ENCODE results near the gene ZFP28. TPM values are rescaled to one million over a fixed set of nuclear protein-coding genes. Genes with fewer than 3 reads are reported as not detected.

The ZFP28 gene
- total RNA-seq, 2 experiments from 2014 or later = not detected

DNA sequence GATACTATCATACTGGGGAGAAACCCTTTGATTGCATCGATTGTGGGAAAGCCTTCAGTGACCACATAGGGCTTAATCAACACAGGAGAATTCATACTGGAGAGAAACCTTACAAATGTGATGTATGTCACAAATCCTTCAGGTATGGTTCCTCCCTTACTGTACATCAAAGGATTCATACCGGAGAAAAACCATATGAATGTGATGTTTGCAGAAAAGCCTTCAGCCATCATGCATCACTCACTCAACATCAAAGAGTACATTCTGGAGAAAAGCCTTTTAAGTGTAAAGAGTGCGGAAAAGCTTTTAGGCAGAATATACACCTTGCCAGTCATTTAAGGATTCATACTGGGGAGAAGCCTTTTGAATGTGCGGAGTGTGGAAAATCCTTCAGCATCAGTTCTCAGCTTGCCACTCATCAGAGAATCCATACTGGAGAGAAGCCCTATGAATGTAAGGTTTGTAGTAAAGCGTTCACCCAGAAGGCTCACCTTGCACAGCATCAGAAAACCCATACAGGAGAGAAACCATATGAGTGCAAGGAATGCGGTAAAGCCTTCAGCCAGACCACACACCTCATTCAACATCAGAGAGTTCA, 15.6 kb downstream of the ZFP28 start:
- no TSS peak for BruUV-seq (replicated peaks)

DNA sequence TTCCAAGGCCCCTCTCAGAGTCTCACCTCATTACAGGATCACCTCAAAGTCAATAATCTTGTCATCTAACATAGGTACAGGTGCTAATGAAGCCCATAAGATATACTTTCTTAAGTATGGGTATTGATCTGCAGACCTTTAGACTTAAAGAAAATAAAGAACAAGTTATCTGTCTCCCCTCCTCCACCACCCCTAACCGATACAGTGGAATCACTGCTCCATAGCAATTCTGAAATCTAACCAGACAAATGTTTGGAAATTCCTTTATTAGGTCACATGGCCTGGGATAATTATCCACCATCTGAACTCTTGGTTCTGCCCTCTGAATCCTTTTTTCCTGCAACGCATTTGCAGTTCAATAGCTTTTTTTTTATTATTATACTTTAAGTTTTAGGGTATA, 24.0 kb downstream of the ZFP28 start:
- CTCF ChIA-PET (ENCODE audit: unreplicated experiment) = no interaction called here

More for the DNA sequence above, 15.6 kb downstream of the ZFP28 start:
- Histone ChIP-seq H3K79me2 (ENCODE audit: insufficient read depth, low read depth, low read length) (no peaks in the 10 kb centered on the region), H3K9me2 (ENCODE audit: insufficient read depth, low read length) (no peaks in the 10 kb centered on the region), H3K9me3 (ENCODE audit: low read length) (peaks cover 11% of the 10 kb centered on the region; the same call in 1 of the 2 replicates), H3K4me2 (ENCODE audit: low read length) (no peak overlapping the region), H2AFZ (ENCODE audit: low read length) (no peak overlapping the region), H3K4me3 (ENCODE audit: low read depth, low read length, poor library complexity, severe bottlenecking) (no peak overlapping the region), H3K36me3 (ENCODE audit: insufficient read depth, low read length) (no peaks in the 10 kb centered on the region), H3K4me1 (ENCODE audit: insufficient read depth, low read length, poor library complexity, severe bottlenecking) (no peaks in the 10 kb centered on the region), H3K27ac (ENCODE audit: low read depth, low read length, poor library complexity, severe bottlenecking) (no peak overlapping the region), H4K20me1 (ENCODE audit: insufficient read depth, low read length) (no peaks in the 10 kb centered on the region)
- intact Hi-C loops (cut with micrococcal nuclease; ENCODE audit: unreplicated experiment) = no loop called here
- no peak for DNase-seq (ENCODE audit: low spot score)
- TF ChIP-seq, protein P1, sequence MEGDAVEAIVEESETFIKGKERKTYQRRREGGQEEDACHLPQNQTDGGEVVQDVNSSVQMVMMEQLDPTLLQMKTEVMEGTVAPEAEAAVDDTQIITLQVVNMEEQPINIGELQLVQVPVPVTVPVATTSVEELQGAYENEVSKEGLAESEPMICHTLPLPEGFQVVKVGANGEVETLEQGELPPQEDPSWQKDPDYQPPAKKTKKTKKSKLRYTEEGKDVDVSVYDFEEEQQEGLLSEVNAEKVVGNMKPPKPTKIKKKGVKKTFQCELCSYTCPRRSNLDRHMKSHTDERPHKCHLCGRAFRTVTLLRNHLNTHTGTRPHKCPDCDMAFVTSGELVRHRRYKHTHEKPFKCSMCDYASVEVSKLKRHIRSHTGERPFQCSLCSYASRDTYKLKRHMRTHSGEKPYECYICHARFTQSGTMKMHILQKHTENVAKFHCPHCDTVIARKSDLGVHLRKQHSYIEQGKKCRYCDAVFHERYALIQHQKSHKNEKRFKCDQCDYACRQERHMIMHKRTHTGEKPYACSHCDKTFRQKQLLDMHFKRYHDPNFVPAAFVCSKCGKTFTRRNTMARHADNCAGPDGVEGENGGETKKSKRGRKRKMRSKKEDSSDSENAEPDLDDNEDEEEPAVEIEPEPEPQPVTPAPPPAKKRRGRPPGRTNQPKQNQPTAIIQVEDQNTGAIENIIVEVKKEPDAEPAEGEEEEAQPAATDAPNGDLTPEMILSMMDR (conservative IDR thresholded peaks at IDR 0.05; ENCODE audit: low read length) = no peak
- TF ChIP-seq EZH2phosphoT487 (IDR thresholded peaks at IDR 0.05; ENCODE audit: borderline replicate concordance, low read depth, low read length) = no peak
- ChIA-PET POLR2A (no interaction called here), CTCF (ENCODE audit: unreplicated experiment) (no interaction called here)

DNA sequence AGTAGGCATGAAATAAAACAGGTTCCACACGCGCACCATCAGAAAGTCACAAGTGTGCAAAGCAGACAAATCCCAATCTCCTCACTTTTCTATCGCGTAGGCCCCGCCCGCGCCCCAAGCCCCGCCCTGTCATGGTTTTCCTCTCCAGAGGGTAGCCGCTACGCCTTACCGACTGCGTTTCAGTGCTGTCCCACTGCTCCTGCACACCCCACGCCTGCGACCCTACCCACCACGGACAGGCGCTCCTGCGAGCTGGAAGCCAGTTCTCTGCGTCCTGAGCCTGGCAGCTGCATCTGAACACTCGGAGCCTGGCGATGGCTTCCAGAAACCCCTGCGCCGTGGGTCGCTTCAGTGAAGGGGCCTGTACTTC, 28.1 kb downstream of the ZFP28 start:
- H3K9me3 ChIP-seq (ENCODE audit: low read length) = peaks cover 14% of the 10 kb centered on the region
- TF ChIP-seq, protein P1 (conservative IDR thresholded peaks at IDR 0.05; ENCODE audit: low read length) = no peak
- no peaks in the 10 kb centered on the region for H4K20me1 ChIP-seq (ENCODE audit: insufficient read depth, low read length)
- H3K4me2 ChIP-seq (ENCODE audit: low read length) = peak overlapping the region; percentile 55
- H2AFZ ChIP-seq (ENCODE audit: low read length) = peak overlapping the region; percentile 97
- H3K4me1 ChIP-seq (ENCODE audit: insufficient read depth, low read length, poor library complexity, severe bottlenecking) = no peaks in the 10 kb centered on the region
- CTCF ChIA-PET (ENCODE audit: unreplicated experiment) = no interaction called here
- no peak overlapping the region for H3K27ac ChIP-seq (ENCODE audit: low read depth, low read length, poor library complexity, severe bottlenecking)
- POLR2A ChIA-PET = no interaction called here
- intact Hi-C loops (cut with micrococcal nuclease; ENCODE audit: unreplicated experiment) = no loop called here
- no peaks in the 10 kb centered on the region for H3K79me2 ChIP-seq (ENCODE audit: insufficient read depth, low read depth, low read length)
- no peak for DNase-seq (ENCODE audit: low spot score)
- no peaks in the 10 kb centered on the region for H3K36me3 ChIP-seq (ENCODE audit: insufficient read depth, low read length)
- no peaks in the 10 kb centered on the region for H3K9me2 ChIP-seq (ENCODE audit: insufficient read depth, low read length)
- peak overlapping the region; percentile 76 for H3K4me3 ChIP-seq (ENCODE audit: low read depth, low read length, poor library complexity, severe bottlenecking)
- BruUV-seq (replicated peaks) = no TSS peak

More for the DNA sequence above, 24.0 kb downstream of the ZFP28 start:
- H3K9me2 ChIP-seq (ENCODE audit: insufficient read depth, low read length) = no peaks in the 10 kb centered on the region
- H3K36me3 ChIP-seq (ENCODE audit: insufficient read depth, low read length) = no peaks in the 10 kb centered on the region
- no peaks in the 10 kb centered on the region for H3K4me1 ChIP-seq (ENCODE audit: insufficient read depth, low read length, poor library complexity, severe bottlenecking)
- DNase-seq (ENCODE audit: low spot score) = no peak
- H3K79me2 ChIP-seq (ENCODE audit: insufficient read depth, low read depth, low read length) = no peaks in the 10 kb centered on the region
- POLR2A ChIA-PET = no interaction called here
- H3K27ac ChIP-seq (ENCODE audit: low read depth, low read length, poor library complexity, severe bottlenecking) = no peak overlapping the region
- no TSS peak for BruUV-seq (replicated peaks)
- no peaks in the 10 kb centered on the region for H4K20me1 ChIP-seq (ENCODE audit: insufficient read depth, low read length)
- no peak overlapping the region for H3K4me3 ChIP-seq (ENCODE audit: low read depth, low read length, poor library complexity, severe bottlenecking)
- no peak for TF ChIP-seq EZH2phosphoT487 (IDR thresholded peaks at IDR 0.05; ENCODE audit: borderline replicate concordance, low read depth, low read length)
- TF ChIP-seq, protein P1 (conservative IDR thresholded peaks at IDR 0.05; ENCODE audit: low read length) = no peak
- no peak overlapping the region for H3K4me2 ChIP-seq (ENCODE audit: low read length)
- intact Hi-C loops (cut with micrococcal nuclease; ENCODE audit: unreplicated experiment) = no loop called here
- no peak overlapping the region for H2AFZ ChIP-seq (ENCODE audit: low read length)
- H3K9me3 ChIP-seq (ENCODE audit: low read length) = peaks cover 11% of the 10 kb centered on the region
